ENCODE results near the gene RASSF5.

DNA sequence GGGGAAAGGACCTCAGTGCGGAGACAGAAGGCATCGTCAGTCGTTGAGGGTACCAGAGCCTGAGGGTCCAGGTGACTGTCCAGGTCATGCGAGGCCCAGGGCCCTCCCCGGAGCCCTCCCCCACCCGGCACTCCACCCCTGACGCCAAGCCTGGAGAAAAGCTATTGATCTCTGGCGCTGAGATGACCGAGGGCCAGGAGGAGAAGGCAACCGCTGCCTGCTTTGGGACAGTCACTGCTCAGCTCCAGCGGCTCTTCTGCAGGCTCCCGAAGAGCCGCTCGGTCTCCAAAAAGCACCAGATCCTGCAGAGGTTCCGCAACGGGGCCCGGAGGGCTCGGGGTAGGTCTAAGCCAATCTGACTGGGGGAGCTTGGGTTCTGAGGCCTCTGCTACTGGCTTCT is 10.9 kb downstream of the RASSF5 start:
- TF ChIP-seq, protein P1, sequence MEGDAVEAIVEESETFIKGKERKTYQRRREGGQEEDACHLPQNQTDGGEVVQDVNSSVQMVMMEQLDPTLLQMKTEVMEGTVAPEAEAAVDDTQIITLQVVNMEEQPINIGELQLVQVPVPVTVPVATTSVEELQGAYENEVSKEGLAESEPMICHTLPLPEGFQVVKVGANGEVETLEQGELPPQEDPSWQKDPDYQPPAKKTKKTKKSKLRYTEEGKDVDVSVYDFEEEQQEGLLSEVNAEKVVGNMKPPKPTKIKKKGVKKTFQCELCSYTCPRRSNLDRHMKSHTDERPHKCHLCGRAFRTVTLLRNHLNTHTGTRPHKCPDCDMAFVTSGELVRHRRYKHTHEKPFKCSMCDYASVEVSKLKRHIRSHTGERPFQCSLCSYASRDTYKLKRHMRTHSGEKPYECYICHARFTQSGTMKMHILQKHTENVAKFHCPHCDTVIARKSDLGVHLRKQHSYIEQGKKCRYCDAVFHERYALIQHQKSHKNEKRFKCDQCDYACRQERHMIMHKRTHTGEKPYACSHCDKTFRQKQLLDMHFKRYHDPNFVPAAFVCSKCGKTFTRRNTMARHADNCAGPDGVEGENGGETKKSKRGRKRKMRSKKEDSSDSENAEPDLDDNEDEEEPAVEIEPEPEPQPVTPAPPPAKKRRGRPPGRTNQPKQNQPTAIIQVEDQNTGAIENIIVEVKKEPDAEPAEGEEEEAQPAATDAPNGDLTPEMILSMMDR (optimal IDR thresholded peaks at IDR 0.05 in 1 of 3, IDR thresholded peaks at IDR 0.05 in 1 of 3, conservative IDR thresholded peaks at IDR 0.05 in 1 of 3; ENCODE audit: extremely low read depth in 1 of 3, insufficient read depth in 2 of 3, low read length in 3 of 3) = no peak
- no peak for TF ChIP-seq EZH2 (IDR thresholded peaks at IDR 0.05; ENCODE audit: low read length)

Measured in keratinocyte (primary cell).